B cell (primary cell): Measurements from ENCODE around the gene NPBWR2. TPM values are rescaled to one million over a fixed set of nuclear protein-coding genes. Genes with fewer than 3 reads are reported as not detected.

Experiments
- ATAC-seq: fragments of 200-7000 bp; cut with Tn5 transposase; one replicate; pipeline ENCODE4 v1.10.0; 2021; ENCODE audit warnings: low read depth, mild to moderate bottlenecking, moderate number of reproducible peaks, moderate library complexity
- CTCF ChIA-PET: fragments of 350-600 bp; sonication (Branson Sonifier 250); formaldehyde crosslinking; loops from one replicate; lab custom pipeline; 2021; ENCODE audit warnings: antibody characterized with exemption, inconsistent platforms; lab: Charles Lee
- POLR2A ChIA-PET: fragments of 350-600 bp; sonication (Branson Sonifier 250); formaldehyde crosslinking; loops from one replicate; lab custom pipeline; 2021; ENCODE audit warnings: antibody characterized with exemption; lab: Charles Lee
- DNase-seq: peaks from one replicate; pipeline ENCODE4 v3.0.0; 2013
- H2AFZ ChIP-seq: 2 replicates; pipeline ENCODE4 v1.6.1; 2012; ENCODE audit warnings: mild to moderate bottlenecking, low read depth, low read length; ENCODE audit not compliant: insufficient read depth, poor library complexity, severe bottlenecking
- H3K27ac ChIP-seq, 2 donors: 1 replicate in 1 of 2; 2 replicates in 1 of 2; pipeline ENCODE4 v1.5.1; 2012 to 2013; ENCODE audit warnings: low read length in 2 of 2, mild to moderate bottlenecking in 2 of 2, moderate library complexity in 1 of 2
- H3K27me3 ChIP-seq, 4 experiments: fragments of 200-600 bp in 1 of 4; sonication (generic) in 1 of 4; replicated peaks in 1 of 4; 1 replicate in 2 of 4; 2 replicates in 2 of 4; pipeline versions ENCODE4 v1.6.1 to v1.7.0; 2013 to 2016; ENCODE audit warnings: low read length in 3 of 4, mild to moderate bottlenecking in 2 of 4, mixed read lengths in 1 of 4, moderate library complexity in 1 of 4; ENCODE audit not compliant: insufficient read depth in 4 of 4, control insufficient read depth in 3 of 4; ENCODE audit errors: control extremely low read depth in 1 of 4
- H3K36me3 ChIP-seq, 2 experiments: replicated peaks in 1 of 2; 1 replicate in 1 of 2; 2 replicates in 1 of 2; pipeline versions ENCODE4 v1.6.1 to v1.7.1; 2013; ENCODE audit warnings: low read length in 1 of 2; ENCODE audit not compliant: insufficient read depth in 2 of 2, control insufficient read depth in 1 of 2; ENCODE audit errors: control extremely low read depth in 1 of 2, extremely low read depth in 1 of 2
- H3K4me1 ChIP-seq, 2 donors: fragments of 200-600 bp in 1 of 2; sonication (generic) in 1 of 2; 1 replicate in 1 of 2; 2 replicates in 1 of 2; pipeline versions ENCODE4 v1.5.1 to v1.6.1; 2013 to 2017; ENCODE audit warnings: low read length in 2 of 2; ENCODE audit not compliant: control insufficient read depth in 2 of 2, insufficient read depth in 2 of 2
- H3K4me2 ChIP-seq: replicated peaks from 2 replicates; pipeline ENCODE3; 2012; ENCODE audit warnings: mild to moderate bottlenecking, low read depth, low read length; ENCODE audit not compliant: poor library complexity, severe bottlenecking
- H3K4me3 ChIP-seq, 5 experiments: fragments of 200-600 bp in 1 of 5; sonication (generic) in 1 of 5; 1 replicate in 3 of 5; 2 replicates in 2 of 5; pipeline versions ENCODE4 v1.5.1 to v1.7.0; 2011 to 2016; ENCODE audit warnings: low read length in 4 of 5, mild to moderate bottlenecking in 4 of 5, low read depth in 2 of 5, control low read depth in 1 of 5, moderate library complexity in 1 of 5; ENCODE audit not compliant: insufficient read depth in 1 of 5; ENCODE audit errors: control extremely low read depth in 1 of 5, extremely low read depth in 1 of 5
- H3K79me2 ChIP-seq: fragments of 200-600 bp; sonication (generic); one replicate; pipeline ENCODE4 v1.6.0; 2016; ENCODE audit warnings: low read length; ENCODE audit not compliant: control insufficient read depth, insufficient read depth
- H3K9ac ChIP-seq: fragments of 200-600 bp; sonication (generic); 2 replicates; pipeline ENCODE4 v1.6.1; 2017; ENCODE audit warnings: mild to moderate bottlenecking, low read length, moderate library complexity
- H3K9me3 ChIP-seq, 3 donors: one replicate each; pipeline versions ENCODE4 v1.6.1 to v1.7.1; 2013; ENCODE audit warnings: low read length in 2 of 3; ENCODE audit not compliant: control insufficient read depth in 2 of 3, insufficient read depth in 1 of 3; ENCODE audit errors: control extremely low read depth in 1 of 3
- H4K20me1 ChIP-seq: 2 replicates; pipeline ENCODE4 v1.6.0; 2012; ENCODE audit warnings: mild to moderate bottlenecking, low read length; ENCODE audit not compliant: insufficient read depth, control insufficient read depth, poor library complexity, severe bottlenecking
- H3K27ac Mint-ChIP-seq: one replicate; pipeline ENCODE4 v1.8.0; 2021; ENCODE audit warnings: mixed read lengths
- H3K27me3 Mint-ChIP-seq: one replicate; pipeline ENCODE4 v1.8.0; 2021; ENCODE audit warnings: mixed read lengths
- H3K4me1 Mint-ChIP-seq: one replicate; pipeline ENCODE4 v1.8.0; 2021; ENCODE audit warnings: mixed read lengths
- H3K4me3 Mint-ChIP-seq: one replicate; pipeline ENCODE4 v1.8.0; 2021; ENCODE audit warnings: mixed read lengths
- H3K9me3 Mint-ChIP-seq: one replicate; pipeline ENCODE4 v1.8.0; 2022; ENCODE audit warnings: mixed read lengths; ENCODE audit not compliant: insufficient read depth
- EZH2 ChIP-seq: IDR thresholded peaks from 2 replicates; pipeline ENCODE4 v1.6.1; 2012; ENCODE audit warnings: borderline replicate concordance, low read depth, mild to moderate bottlenecking, moderate library complexity, low read length; ENCODE audit not compliant: insufficient read depth, poor library complexity, severe bottlenecking
- WGBS: methylation state at CpG from one replicate; pipeline ENCODE4 v1.1.5; 2013; ENCODE audit warnings: missing lambda C conversion rate; ENCODE audit not compliant: insufficient coverage; 5-methylcytosine and 5-hydroxymethylcytosine counted together
- intact Hi-C: fragments of 100-400 bp; cut with micrococcal nuclease; formaldehyde crosslinking; loops from one replicate; pipeline ENCODE4 v1.10.0; 2022
- polyA plus RNA-seq: library from polyadenylated mRNA; depleted of rRNA; stranded (reverse); fragments of >200 nt; gene quantifications from 2 replicates; pipeline ENCODE4 v1.2.3, GENCODE V29; 2012
- total RNA-seq, 2 donors: library from RNA; stranded (reverse); fragments of 120-200 nt in 1 of 2; gene quantifications; 1 replicate in 1 of 2; 2 replicates in 1 of 2; pipeline versions ENCODE4 v1.2.3 to v1.2.4, GENCODE V29; 2013 to 2022
- TF ChIP-seq, protein P1 (sequence below): fragments of 200-600 bp; IDR thresholded peaks from one replicate; pipeline ENCODE4 v1.8.0; 2022; ENCODE audit warnings: antibody characterized with exemption, mild to moderate bottlenecking

The NPBWR2 gene
- total and polyA plus RNA-seq, 2 donors (not counting 1 experiment from before 2014, with no cell fraction given) = 0.21 TPM; not detected in 1

GRCh38 chr20:64067005-64067632 lies 40.2 kb downstream of the NPBWR2 start:
- Mint-ChIP-seq H3K27ac (peak overlapping the region; percentile 61), H3K9me3 (no peaks in the 10 kb centered on the region), H3K27me3 (no peaks in the 10 kb centered on the region), H3K4me1 (peaks cover 67% of the 10 kb centered on the region), H3K4me3 (peak overlapping the region; percentile 10)
- no peak overlapping the region for H3K27ac ChIP-seq
- no peak overlapping the region for H2AFZ ChIP-seq
- intact Hi-C loops = no loop called here
- peaks cover 29% of the 10 kb centered on the region for H3K79me2 ChIP-seq
- peak overlapping the region; percentile 98 for H3K4me2 ChIP-seq
- H3K27me3 ChIP-seq = no peaks in the 10 kb centered on the region
- TF ChIP-seq, protein P1, sequence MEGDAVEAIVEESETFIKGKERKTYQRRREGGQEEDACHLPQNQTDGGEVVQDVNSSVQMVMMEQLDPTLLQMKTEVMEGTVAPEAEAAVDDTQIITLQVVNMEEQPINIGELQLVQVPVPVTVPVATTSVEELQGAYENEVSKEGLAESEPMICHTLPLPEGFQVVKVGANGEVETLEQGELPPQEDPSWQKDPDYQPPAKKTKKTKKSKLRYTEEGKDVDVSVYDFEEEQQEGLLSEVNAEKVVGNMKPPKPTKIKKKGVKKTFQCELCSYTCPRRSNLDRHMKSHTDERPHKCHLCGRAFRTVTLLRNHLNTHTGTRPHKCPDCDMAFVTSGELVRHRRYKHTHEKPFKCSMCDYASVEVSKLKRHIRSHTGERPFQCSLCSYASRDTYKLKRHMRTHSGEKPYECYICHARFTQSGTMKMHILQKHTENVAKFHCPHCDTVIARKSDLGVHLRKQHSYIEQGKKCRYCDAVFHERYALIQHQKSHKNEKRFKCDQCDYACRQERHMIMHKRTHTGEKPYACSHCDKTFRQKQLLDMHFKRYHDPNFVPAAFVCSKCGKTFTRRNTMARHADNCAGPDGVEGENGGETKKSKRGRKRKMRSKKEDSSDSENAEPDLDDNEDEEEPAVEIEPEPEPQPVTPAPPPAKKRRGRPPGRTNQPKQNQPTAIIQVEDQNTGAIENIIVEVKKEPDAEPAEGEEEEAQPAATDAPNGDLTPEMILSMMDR = no peak
- TF ChIP-seq EZH2 = no peak
- H3K36me3 ChIP-seq = peaks cover 0 to 5% of the 10 kb centered on the region in 2 experiments
- H3K4me3 ChIP-seq = no peak overlapping the region
- 95% methylated on average over 6 of the region's 6 CpGs for WGBS
- peaks cover 29% of the 10 kb centered on the region for H4K20me1 ChIP-seq
- DNase-seq = peak; percentile 18
- no peaks in the 10 kb centered on the region for H3K9me3 ChIP-seq
- no peak overlapping the region for H3K9ac ChIP-seq
- ChIA-PET POLR2A (interaction anchor here (4.2 kb wide), 1 partner anchor 11 kb away, joined by 55 read pairs; the partner anchor contains the start of genes OPRL1 and RGS19), CTCF (interaction anchor here (0.9 to 1.6 kb wide), 4 partner anchors 12 to 36 kb away, joined by 3 to 4 read pairs (median 3); partner anchors contain the start of genes OPRL1 and RGS19)
- H3K4me1 ChIP-seq = peaks cover 64 to 93% of the 10 kb centered on the region in 2 donors
- no peak for ATAC-seq

GRCh38 chr20:64065974-64066343 lies 41.4 kb downstream of the NPBWR2 start:
- Mint-ChIP-seq H3K4me1 (peaks cover 58% of the 10 kb centered on the region), H3K27me3 (no peaks in the 10 kb centered on the region), H3K27ac (peak overlapping the region; percentile 95), H3K9me3 (no peaks in the 10 kb centered on the region), H3K4me3 (peak overlapping the region; percentile 82)
- WGBS = 24% methylated on average over 5 of the region's 5 CpGs
- H3K27me3 ChIP-seq = no peaks in the 10 kb centered on the region
- ChIA-PET POLR2A (interaction anchor here (0.6 to 4.2 kb wide), 3 partner anchors 12 to 86 kb away, joined by 4 to 55 read pairs (median 7); partner anchors contain the start of genes OPRL1, PRPF6, RGS19 and SAMD10), CTCF (interaction anchor here (0.6 to 3.2 kb wide), 9 partner anchors 9 to 155 kb away, joined by 3 to 14 read pairs (median 4); partner anchors contain the start of genes LKAAEAR1, NPBWR2, OPRL1 and RGS19)
- peaks cover 56 to 84% of the 10 kb centered on the region in 2 donors for H3K4me1 ChIP-seq
- no peaks in the 10 kb centered on the region for H3K36me3 ChIP-seq
- H4K20me1 ChIP-seq = peaks cover 17% of the 10 kb centered on the region
- intact Hi-C loops = loop anchor here (1.0 kb wide), 1 partner anchor 34 kb away; no protein-coding TSS in a partner anchor
- no peak overlapping the region for H3K4me3 ChIP-seq
- DNase-seq (peak; percentile 80), ATAC-seq (peak; percentile 63)
- peak overlapping the region; percentile 40 to 55 for H3K27ac ChIP-seq
- no peaks in the 10 kb centered on the region for H3K9me3 ChIP-seq
- H2AFZ ChIP-seq = no peak overlapping the region
- H3K4me2 ChIP-seq = peak overlapping the region; percentile 98
- H3K79me2 ChIP-seq = peaks cover 29% of the 10 kb centered on the region
- no peak for TF ChIP-seq EZH2
- TF ChIP-seq, protein P1 = no peak
- H3K9ac ChIP-seq = no peak overlapping the region
